Measurements from ENCODE around the gene SEC23B. TPM values are rescaled to one million over a fixed set of nuclear protein-coding genes. Genes with fewer than 3 reads are reported as not detected.

The SEC23B gene
- total and polyA plus RNA-seq, 10 of the 15 experiments (the other 5 are each of a cell fraction or from before 2014, with no cell fraction given), result 49.1 to 121 (median 75.6) TPM

- FAIRE-seq, result peak; percentile 96
- intact Hi-C loops (cut with micrococcal nuclease; ENCODE audit: unreplicated experiment), result loop anchor here (2.0 to 5.0 kb wide), 2 partner anchors 21 to 81 kb away; partner anchors contain the start of genes SEC23B and SMIM26
- Histone ChIP-seq H3K27me3 (replicated peaks in 1 of 2; ENCODE audit: control insufficient read depth in 2 of 2, insufficient read depth in 2 of 2, low read length in 1 of 2) (no peaks in the 10 kb centered on the region), H2AFZ (ENCODE audit: control insufficient read depth, low read depth, low read length) (peak within 1 kb of the TSS; percentile 78), H3K4me1 (ENCODE audit: control insufficient read depth, insufficient read depth, low read length) (no peaks in the 10 kb centered on the region), H4K20me1 (ENCODE audit: control insufficient read depth, insufficient read depth) (no peaks in the 10 kb centered on the region), H3K4me3 (peak within 1 kb of the TSS; percentile 92), H3K27ac (ENCODE audit: control insufficient read depth, insufficient read depth) (peak within 1 kb of the TSS; percentile 65), H3K9me3 (replicated peaks; ENCODE audit: control insufficient read depth, insufficient read depth, low read length) (no peaks in the 10 kb centered on the region), H3K36me3 (ENCODE audit: control insufficient read depth in 2 of 2, insufficient read depth in 2 of 2, low read length in 1 of 2) (no peaks in the 10 kb centered on the region), H3K4me2 (ENCODE audit: control insufficient read depth, insufficient read depth) (peak within 1 kb of the TSS; percentile 66), H3K9ac (ENCODE audit: control insufficient read depth, insufficient read depth, low read length) (peak within 1 kb of the TSS; percentile 76), H3K79me2 (ENCODE audit: control insufficient read depth, insufficient read depth, low read length) (peaks cover 19% of the 10 kb centered on the region)
- ChIA-PET RAD21 (ENCODE audit: unreplicated experiment) (interaction anchor here (0.9 to 1.2 kb wide), 2 partner anchors 21 to 91 kb away, joined by 3 to 5 read pairs; partner anchors contain the start of genes RBBP9 and SMIM26), POLR2A (interaction anchor here (0.6 to 1.3 kb wide), 4 partner anchors 17 to 81 kb away, joined by 3 to 7 read pairs (median 4); partner anchors contain the start of gene SEC23B), SMC1A (ENCODE audit: uncharacterized antibody, unreplicated experiment) (interaction anchor here (0.6 to 1.9 kb wide), 4 partner anchors 51 to 485 kb away, joined by 3 to 5 read pairs (median 4); no protein-coding TSS in a partner anchor), CTCF (interaction anchor here (0.6 to 1.9 kb wide), 8 partner anchors 8 to 176 kb away, joined by 3 to 7 read pairs (median 4); partner anchors contain the start of gene SMIM26)
- WGBS (ENCODE audit: insufficient coverage, insufficient replicate concordance, low lambda C conversion rate, missing lambda C conversion rate), result under 1% methylated on average over 66 of the region's 88 CpGs
- BruUV-seq (replicated peaks), result no TSS peak
- in situ Hi-C loops (cut with MboI), result loop anchor here (25.0 kb wide), 1 partner anchor 1424 kb away; the partner anchor contains the start of gene NAA20
- peak; percentile 57 for DNase-seq (ENCODE audit: low read depth, low spot score)
- ATAC-seq, result peak; percentile 94
- TF ChIP-seq TBL1XR1 (IDR thresholded peaks at IDR 0.05; ENCODE audit: low read depth, low read length) (no peak), EP300 (IDR thresholded peaks at IDR 0.05; ENCODE audit: borderline replicate concordance in 1 of 2, control insufficient read depth in 1 of 2, low read depth in 2 of 2, low read length in 2 of 2) (no peak), TCF12 (IDR thresholded peaks at IDR 0.05; ENCODE audit: low read depth, low read length) (peak; percentile 47; the same call in 1 of the 2 replicates), JUNB (IDR thresholded peaks at IDR 0.05) (no peak), ELK1 (IDR thresholded peaks at IDR 0.05; ENCODE audit: low read depth, low read length) (no peak; the same call in 1 of the 2 replicates), ZNF592 (IDR thresholded peaks at IDR 0.05) (peak; percentile 54; the same call in 1 of the 2 replicates), RAD51 (IDR thresholded peaks at IDR 0.05) (no peak), CHD4 (IDR thresholded peaks at IDR 0.05) (no peak), YY1 (IDR thresholded peaks at IDR 0.05; ENCODE audit: low read depth, low read length) (peak; percentile 90), BHLHE40 (IDR thresholded peaks at IDR 0.05; ENCODE audit: borderline replicate concordance in 1 of 2, low read depth in 2 of 2, low read length in 1 of 2) (peak; percentile 97 to 100), FOS (IDR thresholded peaks at IDR 0.05; ENCODE audit: borderline replicate concordance, extremely low read depth, insufficient read length) (no peak), E2F4 (IDR thresholded peaks at IDR 0.05; ENCODE audit: low read depth, low read length) (no peak), IRF4 (IDR thresholded peaks at IDR 0.05; ENCODE audit: low read depth, low read length) (no peak), SREBF1 (IDR thresholded peaks at IDR 0.05; ENCODE audit: low read length) (0 out of 2 replicates have a peak, but pooled peaks have one; percentile 6), RB1 (IDR thresholded peaks at IDR 0.05; ENCODE audit: borderline replicate concordance) (peak; percentile 80; the same call in 1 of the 2 replicates)
These were observed 80.2 kb downstream of the SEC23B start, which contains the start of gene DTD1 for GRCh38 chr20:18587665-18588573. Gene DTD1, plus strand, starts transcription at chr20:18588054. Its CDS starts 19 bp downstream, at chr20:18588073.
